GM15510 (cell line): ENCODE data around the gene BCAS1.

Experiments
- POLR2A ChIP-seq: IDR thresholded peaks from 3 replicates; pipeline ENCODE4 v1.6.1; 2011; ENCODE audit warnings: borderline replicate concordance; ENCODE audit not compliant: insufficient read length; ENCODE audit errors: extremely low read depth

The BCAS1 gene

GRCh38 chr20:53939572-53940359, 130.6 kb downstream of the BCAS1 start:
- TF ChIP-seq POLR2A = no peak

GRCh38 chr20:53939190-53939571, 131.2 kb downstream of the BCAS1 start:
- no peak for TF ChIP-seq POLR2A

- TF ChIP-seq POLR2A = no peak
Measured at GRCh38 chr20:53938739-53939138, 131.7 kb downstream of the BCAS1 start.

- no peak for TF ChIP-seq POLR2A
Measured at GRCh38 chr20:53937929-53938367, 132.4 kb downstream of the BCAS1 start.

DNA sequence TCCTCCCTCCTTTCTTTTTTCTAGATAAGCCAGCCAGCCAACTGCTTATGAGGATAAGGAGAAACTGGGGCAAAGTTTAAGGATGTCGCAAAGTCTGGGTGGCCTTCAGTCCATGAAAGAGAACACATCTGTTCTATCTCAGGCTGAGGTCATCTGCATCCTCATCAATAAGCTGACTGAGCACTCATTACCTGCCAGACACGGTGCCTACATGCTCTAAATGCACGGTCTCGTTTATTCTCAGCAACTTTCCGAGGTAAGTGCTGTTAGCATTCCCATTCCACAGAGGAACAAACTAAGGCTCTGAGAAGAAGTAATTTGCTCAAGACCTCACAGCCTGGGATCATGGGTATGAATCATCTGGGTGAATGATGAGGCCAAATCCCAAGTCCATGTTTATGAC, 133.1 kb downstream of the BCAS1 start:
- TF ChIP-seq POLR2A = no peak

GRCh38 chr20:53935344-53936084, 134.9 kb downstream of the BCAS1 start:
- no peak for TF ChIP-seq POLR2A

GRCh38 chr20:53934421-53935343, 135.7 kb downstream of the BCAS1 start:
- TF ChIP-seq POLR2A = no peak

GRCh38 chr20:53933232-53933846, 137.1 kb downstream of the BCAS1 start:
- no peak for TF ChIP-seq POLR2A

GRCh38 chr20:53931597-53931996, 138.8 kb downstream of the BCAS1 start:
- TF ChIP-seq POLR2A = no peak

- TF ChIP-seq POLR2A = no peak
Measured at GRCh38 chr20:53930651-53931504, 139.5 kb downstream of the BCAS1 start.

GRCh38 chr20:53929974-53930650, 140.3 kb downstream of the BCAS1 start:
- TF ChIP-seq POLR2A = peak; percentile 15

- TF ChIP-seq POLR2A = no peak
Measured at GRCh38 chr20:53929399-53929798, 141.0 kb downstream of the BCAS1 start.

DNA sequence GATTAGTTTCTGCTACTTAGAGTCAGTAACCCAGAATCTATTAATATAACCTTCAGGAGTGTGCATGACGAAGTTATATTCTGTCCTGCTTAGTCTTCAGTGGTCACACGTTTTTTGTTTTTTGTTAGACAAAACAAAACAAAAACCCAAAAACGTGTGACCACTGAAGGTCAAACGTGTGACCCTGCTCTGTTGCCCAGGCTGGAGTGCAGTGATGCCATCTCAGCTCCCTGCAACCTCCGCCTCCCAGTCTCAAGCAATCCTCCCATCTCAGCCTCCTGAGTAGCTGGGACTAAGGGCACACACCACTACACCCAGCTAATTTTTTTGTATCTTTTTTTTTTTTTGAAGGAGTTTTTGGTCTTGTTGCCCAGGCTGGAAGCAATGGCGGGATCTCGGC, 142.4 kb downstream of the BCAS1 start:
- TF ChIP-seq POLR2A = no peak

GRCh38 chr20:53926428-53927028, 143.9 kb downstream of the BCAS1 start:
- TF ChIP-seq POLR2A = peak; percentile 27
